BJ (cell line): ENCODE measurements around the gene PJA1. TPM values are rescaled to one million over a fixed set of nuclear protein-coding genes. Genes with fewer than 3 reads are reported as not detected.

ENCODE experiments used
- CTCF ChIA-PET: fragments of 350-600 bp; formaldehyde crosslinking; extraction: SDS; loops from one replicate; lab custom pipeline; 2021; ENCODE audit warnings: antibody characterized with exemption, inconsistent platforms; lab: Yijun Ruan, JAX
- POLR2A ChIA-PET: fragments of 300-600 bp; sonication (Branson Sonifier 250); formaldehyde crosslinking; extraction: SDS; loops from one replicate; lab custom pipeline; 2021; ENCODE audit warnings: antibody characterized with exemption; lab: Charles Lee
- DNase-seq: peaks from one replicate; pipeline ENCODE4 v3.0.0-alpha.2; 2011; ENCODE audit warnings: low read depth
- H3K27me3 ChIP-seq: 2 replicates; pipeline ENCODE4 v1.6.0; 2011; ENCODE audit warnings: low read length; ENCODE audit not compliant: control insufficient read depth, insufficient read depth
- H3K36me3 ChIP-seq: 2 replicates; pipeline ENCODE4 v1.5.1; 2011; ENCODE audit warnings: low read length; ENCODE audit not compliant: control insufficient read depth, insufficient read depth
- H3K4me3 ChIP-seq: 2 replicates; pipeline ENCODE4 v1.5.1; 2011; ENCODE audit warnings: low read depth, mild to moderate bottlenecking, control low read depth, low read length
- polyA plus RNA-seq: library from polyadenylated mRNA; depleted of rRNA; stranded (reverse); fragments of >200 nt; gene quantifications from 2 replicates; pipeline ENCODE4 v1.2.3, GENCODE V29; 2011
- TF ChIP-seq, protein P1 (sequence below): IDR thresholded peaks from 2 replicates; pipeline ENCODE4 v1.5.1; 2011; ENCODE audit warnings: low read depth, mild to moderate bottlenecking, control low read depth, inconsistent platforms, low read length, moderate library complexity; ENCODE audit not compliant: insufficient read depth

Gene PJA1
- polyA plus RNA-seq, 1 experiment, result 20.2 TPM

DNA sequence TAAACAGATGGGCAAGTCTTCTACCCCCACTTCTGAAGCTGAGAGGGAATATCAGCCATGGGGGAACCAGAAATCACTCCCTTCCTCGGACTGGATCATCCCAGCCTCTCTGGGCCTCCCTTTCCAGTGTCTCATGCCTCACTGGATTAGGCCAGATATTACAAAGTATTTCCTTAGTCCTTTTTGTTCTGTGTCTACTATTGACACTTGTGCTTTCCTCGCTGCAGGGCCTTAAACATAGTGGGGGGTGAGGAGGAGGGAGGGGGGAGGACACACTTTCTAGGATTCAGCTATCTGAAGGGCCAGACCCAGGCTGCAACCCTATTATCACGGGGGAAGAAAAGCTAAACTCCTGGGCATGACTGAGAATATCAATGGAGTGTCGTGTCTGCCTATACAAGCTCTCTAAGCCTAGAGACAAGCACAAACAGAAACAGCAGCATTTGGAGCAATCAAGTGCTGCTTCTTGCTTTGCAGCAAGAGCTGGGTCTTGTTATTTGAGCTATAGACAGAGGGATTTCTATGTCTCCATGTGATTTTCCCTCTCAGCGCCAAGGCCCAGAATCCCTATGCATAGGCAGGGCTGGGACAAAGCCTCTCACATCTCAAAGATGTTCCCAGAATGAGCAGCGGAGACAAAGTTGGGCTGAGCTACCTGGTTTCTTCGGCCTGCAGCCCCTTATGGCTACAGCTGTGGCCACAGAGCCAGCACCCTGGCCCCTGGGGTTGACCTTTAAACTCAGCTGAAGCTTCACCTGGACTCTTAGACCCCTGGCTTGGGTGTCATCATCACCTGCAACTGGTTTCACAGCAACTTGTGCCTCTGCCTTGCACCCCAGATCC, 20.2 kb downstream of the PJA1 start:
- DNase-seq, result no peak
- ChIA-PET CTCF (interaction anchor here (0.7 to 1.1 kb wide), 2 partner anchors 8 to 14 kb away, joined by 3 read pairs; no protein-coding TSS in a partner anchor), POLR2A (no interaction called here)
- Histone ChIP-seq H3K4me3 (no peak overlapping the region), H3K36me3 (no peaks in the 10 kb centered on the region), H3K27me3 (no peaks in the 10 kb centered on the region)
- TF ChIP-seq, protein P1, sequence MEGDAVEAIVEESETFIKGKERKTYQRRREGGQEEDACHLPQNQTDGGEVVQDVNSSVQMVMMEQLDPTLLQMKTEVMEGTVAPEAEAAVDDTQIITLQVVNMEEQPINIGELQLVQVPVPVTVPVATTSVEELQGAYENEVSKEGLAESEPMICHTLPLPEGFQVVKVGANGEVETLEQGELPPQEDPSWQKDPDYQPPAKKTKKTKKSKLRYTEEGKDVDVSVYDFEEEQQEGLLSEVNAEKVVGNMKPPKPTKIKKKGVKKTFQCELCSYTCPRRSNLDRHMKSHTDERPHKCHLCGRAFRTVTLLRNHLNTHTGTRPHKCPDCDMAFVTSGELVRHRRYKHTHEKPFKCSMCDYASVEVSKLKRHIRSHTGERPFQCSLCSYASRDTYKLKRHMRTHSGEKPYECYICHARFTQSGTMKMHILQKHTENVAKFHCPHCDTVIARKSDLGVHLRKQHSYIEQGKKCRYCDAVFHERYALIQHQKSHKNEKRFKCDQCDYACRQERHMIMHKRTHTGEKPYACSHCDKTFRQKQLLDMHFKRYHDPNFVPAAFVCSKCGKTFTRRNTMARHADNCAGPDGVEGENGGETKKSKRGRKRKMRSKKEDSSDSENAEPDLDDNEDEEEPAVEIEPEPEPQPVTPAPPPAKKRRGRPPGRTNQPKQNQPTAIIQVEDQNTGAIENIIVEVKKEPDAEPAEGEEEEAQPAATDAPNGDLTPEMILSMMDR, result no peak

DNA sequence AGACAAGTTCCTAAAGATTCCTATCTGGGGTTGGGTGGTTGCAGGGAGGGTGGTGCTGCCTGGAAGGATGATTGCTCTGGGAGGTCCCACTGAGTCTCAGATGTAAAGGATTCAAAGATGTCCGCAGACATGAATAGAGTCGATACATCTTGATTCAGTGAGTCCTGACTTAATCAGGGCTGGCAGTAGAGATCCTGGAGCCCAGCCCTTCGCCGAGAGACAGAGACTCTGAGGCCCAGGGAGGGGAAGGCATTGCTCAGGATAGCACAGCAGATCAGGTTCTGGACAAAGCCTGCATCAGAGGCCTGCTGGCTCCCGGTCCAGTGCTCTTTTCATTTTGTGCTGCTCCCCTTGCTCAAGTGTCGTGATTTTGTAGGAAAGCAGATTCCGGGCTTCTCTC, 21.7 kb downstream of the PJA1 start:
- CTCF ChIA-PET, result no interaction called here
- POLR2A ChIA-PET, result no interaction called here
- Histone ChIP-seq H3K27me3 (no peaks in the 10 kb centered on the region), H3K4me3 (no peak overlapping the region), H3K36me3 (no peaks in the 10 kb centered on the region)
- TF ChIP-seq, protein P1, result no peak
- no peak for DNase-seq

DNA sequence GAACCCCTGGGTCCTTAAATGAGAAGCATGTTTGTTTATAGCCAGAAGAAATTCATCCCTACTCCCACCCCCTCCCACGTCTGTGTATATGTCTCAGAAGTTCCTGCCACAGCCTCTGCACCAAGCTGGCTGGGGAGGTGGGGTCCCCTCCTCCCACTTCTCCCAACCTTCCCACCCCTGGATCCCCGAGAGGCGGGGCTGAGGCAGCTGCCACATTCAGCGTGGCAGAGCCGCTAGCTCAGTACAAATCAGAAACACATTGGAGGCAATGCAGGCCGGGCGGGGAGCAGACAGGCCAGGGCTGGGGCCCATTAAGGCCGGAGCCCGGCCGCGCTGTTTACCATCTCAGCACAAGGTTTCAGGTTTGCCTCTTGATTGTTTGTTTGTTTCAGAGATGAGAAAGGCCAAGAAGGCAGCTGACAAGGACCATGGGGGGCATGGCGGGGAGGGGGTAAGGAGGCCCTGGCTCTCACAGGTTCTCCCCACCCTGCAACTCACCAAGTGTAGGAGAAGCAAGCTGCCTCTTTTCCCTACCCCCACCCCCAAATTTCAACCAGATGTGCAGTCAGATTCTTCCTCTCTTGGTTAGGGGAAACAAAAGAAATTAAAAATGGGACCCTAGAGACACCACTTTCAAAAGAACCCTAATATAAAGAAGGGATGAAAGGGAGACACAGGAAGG, 22.3 kb downstream of the PJA1 start:
- H3K4me3 ChIP-seq, result no peak overlapping the region
- ChIA-PET POLR2A (interaction anchor here (0.6 kb wide), 1 partner anchor 314 kb away, joined by 3 read pairs; the partner anchor contains the start of gene EFNB1), CTCF (no interaction called here)
- TF ChIP-seq, protein P1, result no peak
- no peaks in the 10 kb centered on the region for H3K27me3 ChIP-seq
- no peak for DNase-seq
- no peaks in the 10 kb centered on the region for H3K36me3 ChIP-seq

DNA sequence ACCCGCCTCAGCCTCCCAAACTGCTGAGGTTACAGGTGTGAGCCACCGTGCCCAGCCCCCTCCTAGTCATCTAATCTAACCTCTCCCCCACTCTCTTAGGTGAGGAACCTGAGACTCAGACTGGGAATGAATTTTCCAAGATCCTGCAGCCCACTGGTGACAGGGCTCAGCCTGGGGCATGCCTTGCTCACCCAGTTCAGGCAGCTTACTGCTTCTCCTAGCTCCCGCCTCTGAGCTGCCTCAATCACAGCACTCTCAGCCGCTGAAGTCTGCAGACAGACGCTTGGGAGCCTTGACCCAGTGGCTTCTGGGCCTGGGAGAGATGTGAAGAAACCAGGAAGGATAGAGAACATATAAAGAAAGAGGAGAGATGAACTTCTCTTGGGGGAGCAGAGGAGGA, 24.4 kb downstream of the PJA1 start:
- ChIA-PET CTCF (no interaction called here), POLR2A (no interaction called here)
- no peak overlapping the region for H3K4me3 ChIP-seq

More for the DNA sequence above, 24.4 kb downstream of the PJA1 start:
- DNase-seq, result no peak
- Histone ChIP-seq H3K27me3 (no peaks in the 10 kb centered on the region), H3K36me3 (no peaks in the 10 kb centered on the region)
- TF ChIP-seq, protein P1, result no peak
